ENCODE data around the gene PPIL3. TPM values are rescaled to one million over a fixed set of nuclear protein-coding genes. Genes with fewer than 3 reads are reported as not detected.

The PPIL3 gene
- total RNA-seq, 2 donors from 2014 or later = 6.1 to 22.9 TPM

DNA sequence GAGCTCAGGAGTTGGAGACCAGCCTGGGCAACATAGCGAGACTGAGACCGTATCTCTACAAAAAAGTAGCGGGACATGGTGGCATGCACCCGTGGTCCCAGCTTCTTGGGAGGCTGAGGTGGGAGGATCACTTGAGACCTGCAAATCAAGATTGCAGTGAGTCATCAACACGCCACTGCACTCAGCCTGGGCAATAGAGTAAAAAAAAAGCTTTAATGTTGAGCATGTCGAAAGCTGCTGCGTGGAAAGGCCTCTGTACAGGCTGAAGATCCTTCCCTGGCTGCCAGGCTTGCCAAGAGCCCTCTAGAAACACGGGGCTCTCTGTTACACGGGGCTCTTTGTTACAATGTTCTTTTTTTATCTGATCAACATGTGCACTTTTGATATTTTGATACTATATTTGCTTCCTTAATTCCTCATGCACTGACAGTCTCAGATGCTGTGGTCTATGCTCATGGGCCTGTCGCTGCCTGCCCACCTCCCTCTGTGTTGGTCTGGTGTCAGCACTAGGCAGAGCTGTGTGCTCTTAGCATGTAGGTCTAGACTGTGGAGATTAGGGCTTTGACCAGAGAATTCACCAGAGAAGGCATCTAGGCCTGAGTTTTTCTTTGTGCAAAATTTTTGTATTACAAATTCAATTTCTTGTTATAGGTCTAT is 43.1 kb downstream of the PPIL3 start:
- Histone ChIP-seq H3K4me1 (no peaks in the 10 kb centered on the region), H3K27me3 (no peaks in the 10 kb centered on the region), H3K27ac (no peak overlapping the region), H3K9me3 (no peaks in the 10 kb centered on the region), H3K36me3 (peaks cover 1% of the 10 kb centered on the region), H3K4me3 (no peak overlapping the region)
- no peak for DNase-seq (ENCODE audit: low spot score)
- no peak for TF ChIP-seq CTCF (IDR thresholded peaks at IDR 0.05)

GRCh38 chr2:200845194-200845593 is 43.7 kb downstream of the PPIL3 start:
- TF ChIP-seq CTCF (IDR thresholded peaks at IDR 0.05) = no peak
- Histone ChIP-seq H3K36me3 (no peaks in the 10 kb centered on the region), H3K4me3 (no peak overlapping the region), H3K4me1 (no peaks in the 10 kb centered on the region), H3K27ac (no peak overlapping the region), H3K27me3 (no peaks in the 10 kb centered on the region), H3K9me3 (no peaks in the 10 kb centered on the region)
- DNase-seq (ENCODE audit: low spot score) = no peak

- Histone ChIP-seq H3K9me3 (no peaks in the 10 kb centered on the region), H3K36me3 (no peaks in the 10 kb centered on the region), H3K27ac (no peak overlapping the region), H3K4me3 (no peak overlapping the region), H3K4me1 (no peaks in the 10 kb centered on the region), H3K27me3 (no peaks in the 10 kb centered on the region)
- DNase-seq (ENCODE audit: low spot score) = no peak
- no peak for TF ChIP-seq CTCF (IDR thresholded peaks at IDR 0.05)
These were observed 44.6 kb downstream of the PPIL3 start for GRCh38 chr2:200843993-200844948.

- TF ChIP-seq CTCF (IDR thresholded peaks at IDR 0.05) = no peak
- no peak overlapping the region for H3K4me3 ChIP-seq
- H3K27ac ChIP-seq = no peak overlapping the region
- H3K4me1 ChIP-seq = no peaks in the 10 kb centered on the region
- H3K36me3 ChIP-seq = no peaks in the 10 kb centered on the region
- peaks cover 0 to 25% of the 10 kb centered on the region in 2 donors for H3K9me3 ChIP-seq
- no peak for DNase-seq (ENCODE audit: low spot score)
- no peaks in the 10 kb centered on the region for H3K27me3 ChIP-seq
These were observed 49.4 kb downstream of the PPIL3 start for GRCh38 chr2:200839513-200839912.

GRCh38 chr2:200834701-200835100 is 54.2 kb downstream of the PPIL3 start:
- no peak for TF ChIP-seq CTCF (IDR thresholded peaks at IDR 0.05)
- Histone ChIP-seq H3K4me1 (no peaks in the 10 kb centered on the region), H3K9me3 (peaks cover 0 to 25% of the 10 kb centered on the region in 2 donors), H3K27me3 (no peaks in the 10 kb centered on the region), H3K36me3 (no peaks in the 10 kb centered on the region), H3K27ac (no peak overlapping the region), H3K4me3 (no peak overlapping the region)
- DNase-seq (ENCODE audit: low spot score) = no peak

Measured in right atrium auricular region (tissue), 2 donors.